Measurements from ENCODE around the gene MS4A7.

Gene MS4A7

GRCh38 chr11:60371386-60371785, 6.9 kb upstream of the MS4A7 start:
- no peak for DNase-seq (ENCODE audit: low read depth)

DNA sequence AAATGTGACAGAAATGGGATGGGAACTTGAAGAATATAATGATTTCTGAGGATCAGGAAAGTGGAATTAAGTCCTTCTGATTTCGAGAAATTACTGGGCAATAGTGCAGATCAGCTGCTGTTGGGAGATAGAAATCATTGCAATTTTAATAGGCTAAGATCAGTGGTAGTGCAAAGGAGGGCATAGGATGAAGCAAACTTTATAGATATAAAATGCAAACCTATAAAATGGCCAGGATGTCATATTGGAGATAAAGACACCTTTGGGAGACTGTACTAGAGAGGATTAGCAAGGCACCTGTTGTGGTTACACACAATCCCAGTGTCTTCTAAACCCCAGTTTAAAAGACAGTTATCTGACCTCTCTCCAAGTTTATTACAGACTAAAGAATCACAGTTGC, 6.5 kb upstream of the MS4A7 start:
- no peak for DNase-seq (ENCODE audit: low read depth)

DNA sequence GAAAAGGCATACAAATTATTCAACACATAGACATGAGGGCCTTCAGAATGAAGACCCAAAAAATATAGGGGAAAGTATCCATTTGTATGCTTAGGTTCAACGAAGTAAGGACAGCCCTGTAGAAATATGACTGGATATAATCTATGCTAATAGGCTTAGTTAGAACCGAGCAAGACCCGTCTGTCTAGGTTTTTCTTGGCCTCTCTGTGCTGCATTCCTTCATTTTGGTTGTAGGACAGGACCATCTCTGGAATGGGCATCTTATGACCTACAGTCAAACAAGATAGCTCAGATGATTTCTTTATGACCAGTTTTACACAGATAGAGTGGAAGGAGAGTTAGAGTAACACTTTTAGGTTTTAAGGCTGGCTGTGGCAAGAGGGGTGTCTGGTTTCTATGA, 5.6 kb upstream of the MS4A7 start:
- DNase-seq (ENCODE audit: low read depth), result no peak

DNA sequence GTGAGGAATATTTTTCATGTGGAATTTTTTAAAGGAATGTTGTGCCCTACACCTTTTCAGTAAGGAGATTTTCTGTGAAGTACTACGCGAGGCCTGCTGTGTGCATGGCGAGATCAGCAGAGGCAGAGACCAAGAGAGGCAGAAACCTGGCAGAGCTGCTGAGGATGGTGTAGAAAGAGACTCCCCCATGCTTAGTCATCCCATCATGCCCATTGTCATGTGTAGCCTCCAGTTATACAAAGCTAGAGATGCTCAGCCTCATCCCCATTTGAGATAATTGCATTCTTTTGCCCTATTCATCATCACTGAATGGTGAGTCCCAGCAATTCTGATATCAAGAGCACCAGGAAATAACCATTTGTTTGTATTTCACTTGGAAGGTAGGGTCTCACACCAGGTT, 3.0 kb upstream of the MS4A7 start:
- no peak for DNase-seq (ENCODE audit: low read depth)

- no peak for DNase-seq (ENCODE audit: low read depth)
Observed at GRCh38 chr11:60376601-60377000, 1.7 kb upstream of the MS4A7 start.

DNA sequence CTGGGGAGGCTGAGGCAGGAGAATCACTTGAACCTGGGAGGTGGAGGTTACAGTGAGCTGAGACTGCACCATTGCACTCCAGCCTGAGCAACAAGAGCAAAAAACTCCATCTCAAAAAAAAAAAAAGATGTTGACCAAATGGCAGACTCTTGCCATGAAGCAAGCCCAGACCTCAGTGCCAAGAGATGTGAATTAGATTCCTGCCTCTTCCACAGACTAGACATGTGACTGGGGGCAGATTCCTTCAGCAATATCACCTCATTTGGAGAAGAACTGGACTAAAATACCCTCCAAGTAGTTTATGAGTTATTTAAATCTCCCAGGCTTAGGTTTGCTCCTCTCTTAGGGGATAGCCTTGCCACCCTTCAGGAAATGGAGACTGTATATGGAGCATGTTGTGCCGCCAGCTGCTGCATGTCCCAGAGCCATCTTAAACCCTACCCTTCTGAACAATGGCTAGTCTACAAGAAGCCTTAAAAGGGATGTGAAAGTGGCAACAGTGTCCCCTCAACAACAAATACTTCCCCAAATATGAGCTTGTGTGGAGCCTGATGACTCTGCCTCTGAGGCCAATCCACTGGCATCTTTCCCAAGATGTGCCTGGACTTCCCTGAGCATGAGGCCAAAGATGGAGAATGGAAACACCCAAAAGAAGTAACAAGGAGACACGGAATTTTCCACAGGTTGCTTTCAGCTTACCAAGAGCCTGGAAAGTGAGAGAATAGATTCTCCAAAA, 763 bp upstream of the MS4A7 start:
- DNase-seq (ENCODE audit: low read depth), result no peak

- DNase-seq (ENCODE audit: low read depth), result no peak
Observed at GRCh38 chr11:60389279-60389910, 11.1 kb downstream of the MS4A7 start.

- DNase-seq (ENCODE audit: low read depth), result no peak
Observed at GRCh38 chr11:60390419-60390818, 12.1 kb downstream of the MS4A7 start.

DNA sequence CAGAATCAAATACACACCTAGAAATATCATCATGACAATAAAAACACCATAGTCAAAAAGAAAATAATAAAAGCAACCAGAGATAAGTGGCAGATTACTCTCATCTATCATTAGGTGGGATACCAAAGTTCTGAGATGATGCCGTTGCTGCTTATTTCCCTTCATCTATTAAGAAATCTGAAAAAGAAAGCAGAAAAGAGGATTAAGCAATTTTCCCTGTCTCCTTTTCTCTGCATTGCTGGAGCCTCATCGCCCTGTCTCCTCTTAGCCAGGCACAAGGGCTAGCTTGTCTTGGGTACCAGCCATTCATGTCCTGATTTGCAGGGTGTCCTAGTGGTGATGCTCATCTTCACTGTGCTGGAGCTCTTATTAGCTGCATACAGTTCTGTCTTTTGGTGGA, 14.0 kb downstream of the MS4A7 start:
- DNase-seq (ENCODE audit: low read depth), result no peak

DNA sequence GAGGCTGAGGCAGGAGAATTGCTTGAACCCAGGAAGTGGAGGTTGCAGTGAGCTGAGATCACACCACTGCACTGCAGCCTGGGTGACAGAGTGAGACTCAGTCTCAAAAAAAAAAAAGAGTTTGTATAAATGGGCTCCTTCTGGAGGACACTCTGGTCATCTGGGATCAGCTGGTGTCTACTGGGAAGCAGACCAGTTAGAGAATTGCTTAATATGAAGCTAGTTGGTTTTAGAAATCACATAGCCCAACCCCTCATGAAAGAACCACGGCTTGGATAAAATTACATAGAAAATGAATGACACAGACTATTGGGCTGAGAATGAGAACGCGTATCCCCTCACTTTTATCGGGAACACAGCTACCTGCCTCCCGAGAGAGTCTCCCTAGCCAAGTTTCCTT, 14.7 kb downstream of the MS4A7 start:
- DNase-seq (ENCODE audit: low read depth), result no peak

GRCh38 chr11:60394666-60395380, 16.5 kb downstream of the MS4A7 start:
- no peak for DNase-seq (ENCODE audit: low read depth)

DNA sequence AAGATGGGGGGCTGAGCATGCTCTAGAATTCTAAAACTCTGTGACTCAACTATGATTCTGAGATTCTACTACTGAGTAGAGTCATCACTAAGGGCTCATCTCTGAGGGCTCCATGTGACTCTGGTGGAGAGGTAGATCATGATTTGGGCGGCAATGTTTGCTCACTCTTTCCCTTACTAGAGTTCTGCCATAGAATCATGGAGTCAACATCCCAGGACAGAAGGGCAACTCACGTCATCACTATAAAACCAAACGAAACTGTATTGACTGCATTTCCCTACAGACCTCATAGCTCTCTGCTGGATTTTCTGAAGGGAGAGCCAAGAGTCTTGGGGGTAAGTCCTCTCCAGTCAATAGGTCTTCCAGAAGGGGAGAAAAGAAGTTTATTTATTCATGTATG, 18.1 kb downstream of the MS4A7 start, which contains the start of gene MS4A14:
Gene MS4A14 (plus strand): TSS at position 78 of the 400 bp plus-strand sequence. CDS start 120 bp downstream, at position 198.
- no peak for DNase-seq (ENCODE audit: low read depth)

DNA sequence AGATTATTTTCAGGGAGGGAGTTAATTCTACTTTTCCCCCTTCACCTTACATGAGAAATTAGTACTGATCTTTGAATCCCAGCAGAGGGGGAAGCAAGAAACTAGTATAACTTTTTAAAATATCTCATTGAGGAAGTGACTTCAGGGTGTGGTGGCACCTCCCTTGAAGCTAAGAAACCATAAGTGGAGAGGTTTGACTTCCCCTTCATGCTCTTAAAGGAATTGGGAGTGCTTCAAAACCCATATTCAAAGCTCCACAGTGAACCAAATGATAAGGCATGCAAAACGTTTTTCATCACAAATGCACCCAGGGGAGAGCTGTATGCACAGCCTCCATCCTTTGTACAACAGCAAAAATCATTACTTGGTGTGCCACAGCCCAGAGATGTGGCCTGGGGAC, 18.5 kb downstream of the MS4A7 start:
- no peak for DNase-seq (ENCODE audit: low read depth)

- DNase-seq (ENCODE audit: low read depth), result no peak
Observed at GRCh38 chr11:60420015-60420414, 41.7 kb downstream of the MS4A7 start.

DNA sequence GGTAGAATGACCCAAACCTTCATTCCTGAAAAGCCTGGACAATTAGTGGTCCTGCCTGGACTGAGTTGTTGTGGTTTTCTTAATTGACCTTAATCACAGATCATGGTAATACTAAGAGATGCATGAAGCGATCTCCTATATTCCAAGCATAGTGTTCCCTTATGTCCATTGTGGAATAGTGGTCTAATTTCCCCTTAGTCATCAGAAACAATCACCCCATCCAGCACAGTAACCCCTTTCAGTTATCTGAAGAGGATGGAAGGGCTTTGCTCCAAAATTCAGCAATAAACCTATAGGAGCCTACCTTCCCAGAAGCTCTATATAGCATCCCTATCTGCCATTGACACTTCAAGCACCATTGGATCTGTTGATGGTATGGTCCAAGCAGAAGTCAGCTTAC, 44.3 kb downstream of the MS4A7 start:
- DNase-seq (ENCODE audit: low read depth), result no peak

GRCh38 chr11:60428517-60428916, 50.2 kb downstream of the MS4A7 start:
- no peak for DNase-seq (ENCODE audit: low read depth)

GRCh38 chr11:60429272-60429671, 50.9 kb downstream of the MS4A7 start, which contains the start of gene MS4A5:
Gene MS4A5 (plus strand): TSS chr11:60429572. CDS start chr11:60429675, 103 bp downstream.
- DNase-seq (ENCODE audit: low read depth), result no peak

DNA sequence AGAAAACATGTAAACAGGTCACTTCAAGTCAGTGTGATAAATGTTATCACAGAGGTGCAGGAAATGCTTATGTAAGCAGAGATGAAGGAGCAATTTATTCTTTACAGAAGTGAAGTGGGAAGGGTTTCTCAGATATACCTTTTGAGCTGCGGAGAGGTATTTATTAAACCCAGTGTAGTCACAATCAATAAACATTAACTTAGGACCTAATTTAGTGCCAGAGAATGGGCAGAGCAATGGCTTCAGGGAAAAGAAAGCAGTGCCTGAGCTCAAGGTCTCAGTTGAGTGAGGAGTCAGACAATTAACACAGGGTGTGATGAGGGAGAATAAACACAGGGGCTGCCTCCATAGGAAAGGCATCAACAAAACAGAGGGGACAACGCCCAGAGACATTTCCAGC, 52.9 kb downstream of the MS4A7 start:
- no peak for DNase-seq (ENCODE audit: low read depth)

DNA sequence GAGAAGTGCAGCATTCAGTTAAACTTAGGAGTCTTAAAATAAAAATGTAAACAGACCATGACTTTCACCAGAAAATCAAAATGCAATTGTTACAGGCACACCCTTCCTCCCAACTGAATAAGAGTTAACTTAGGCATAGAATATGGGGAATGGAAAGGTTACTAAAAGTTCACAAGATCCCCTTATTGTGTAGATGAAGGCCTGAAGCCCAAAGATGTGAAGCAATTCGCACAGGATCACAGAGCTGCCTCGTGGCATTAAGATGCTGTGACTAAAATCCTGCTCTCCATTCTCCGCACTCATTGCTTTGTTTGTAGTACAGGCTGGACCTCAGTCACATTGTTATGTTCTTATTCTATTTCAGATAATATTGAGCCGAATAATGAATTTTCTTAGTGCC, 55.1 kb downstream of the MS4A7 start:
- DNase-seq (ENCODE audit: low read depth), result no peak

Measured in non-pigmented ciliary epithelial cell (primary cell).